ENCODE results near the gene SORCS2.

Gene SORCS2

GRCh38 chr4:7170012-7170411 is 22.3 kb upstream of the SORCS2 start:
- DNase-seq (ENCODE audit: low read depth, low spot score), result no peak
- ChIA-PET CTCF (interaction anchor here (1.2 to 1.4 kb wide), 2 partner anchors 22 to 166 kb away, joined by 3 to 4 read pairs; partner anchors contain the start of gene SORCS2), POLR2A (no interaction called here)
- no peak for TF ChIP-seq CTCF (IDR thresholded peaks at IDR 0.05; ENCODE audit: insufficient read depth, low read length, missing control alignments)
- no peak overlapping the region for H3K4me3 ChIP-seq (ENCODE audit: low read depth, low read length)

GRCh38 chr4:7171191-7171900 is 21.0 kb upstream of the SORCS2 start:
- H3K4me3 ChIP-seq (ENCODE audit: low read depth, low read length), result no peak overlapping the region
- TF ChIP-seq CTCF (IDR thresholded peaks at IDR 0.05; ENCODE audit: insufficient read depth, low read length, missing control alignments), result no peak
- DNase-seq (ENCODE audit: low read depth, low spot score), result no peak
- ChIA-PET POLR2A (no interaction called here), CTCF (interaction anchor here (0.8 to 1.4 kb wide), 4 partner anchors 14 to 549 kb away, joined by 3 to 4 read pairs (median 3); partner anchors contain the start of gene SORCS2)

GRCh38 chr4:7172508-7172907 is 19.8 kb upstream of the SORCS2 start:
- POLR2A ChIA-PET, result no interaction called here
- CTCF ChIA-PET, result no interaction called here
- DNase-seq (ENCODE audit: low read depth, low spot score), result no peak
- H3K4me3 ChIP-seq (ENCODE audit: low read depth, low read length), result no peak overlapping the region
- no peak for TF ChIP-seq CTCF (IDR thresholded peaks at IDR 0.05; ENCODE audit: insufficient read depth, low read length, missing control alignments)

GRCh38 chr4:7172946-7173345 is 19.4 kb upstream of the SORCS2 start:
- DNase-seq (ENCODE audit: low read depth, low spot score), result no peak
- no peak overlapping the region for H3K4me3 ChIP-seq (ENCODE audit: low read depth, low read length)
- ChIA-PET CTCF (no interaction called here), POLR2A (no interaction called here)
- TF ChIP-seq CTCF (IDR thresholded peaks at IDR 0.05; ENCODE audit: insufficient read depth, low read length, missing control alignments), result no peak

- no peak for TF ChIP-seq CTCF (IDR thresholded peaks at IDR 0.05; ENCODE audit: insufficient read depth, low read length, missing control alignments)
- no peak overlapping the region for H3K4me3 ChIP-seq (ENCODE audit: low read depth, low read length)
- ChIA-PET CTCF (no interaction called here), POLR2A (no interaction called here)
- DNase-seq (ENCODE audit: low read depth, low spot score), result no peak
Observed at GRCh38 chr4:7173841-7174449, 18.4 kb upstream of the SORCS2 start.

- H3K4me3 ChIP-seq (ENCODE audit: low read depth, low read length), result no peak overlapping the region
- TF ChIP-seq CTCF (IDR thresholded peaks at IDR 0.05; ENCODE audit: insufficient read depth, low read length, missing control alignments), result no peak
- ChIA-PET CTCF (interaction anchor here (1.0 kb wide), 1 partner anchor 13 kb away, joined by 3 read pairs; the partner anchor contains the start of gene SORCS2), POLR2A (interaction anchor here (0.6 kb wide), 1 partner anchor 20 kb away, joined by 3 read pairs; no protein-coding TSS in a partner anchor)
- DNase-seq (ENCODE audit: low read depth, low spot score), result no peak
Observed at GRCh38 chr4:7179158-7179557, 13.2 kb upstream of the SORCS2 start.
